DND-41 (cell line): Measurements from ENCODE around the gene GPC6.

ENCODE experiments used
- ATAC-seq: fragments of 200-7000 bp; cut with Tn5 transposase; 3 replicates; pipeline ENCODE4 v1.9.1; 2021; ENCODE audit warnings: low read depth; ENCODE audit not compliant: insufficient read depth
- DNase-seq: peaks from one replicate; pipeline ENCODE4 v3.0.0-alpha.2; 2020
- H2AFZ ChIP-seq: 2 replicates; pipeline ENCODE4 v1.6.0; 2012; ENCODE audit warnings: low read depth, low read length
- H3K27ac ChIP-seq: 2 replicates; pipeline ENCODE4 v1.5.1; 2012; ENCODE audit warnings: low read length, inconsistent platforms
- H3K27me3 ChIP-seq: fragments of 200-600 bp; sonication (generic); 2 replicates; pipeline ENCODE4 v1.6.0; 2012; ENCODE audit warnings: low read length, mild to moderate bottlenecking, inconsistent platforms; ENCODE audit not compliant: insufficient read depth, poor library complexity
- H3K36me3 ChIP-seq: 2 replicates; pipeline ENCODE4 v1.5.1; 2012; ENCODE audit warnings: low read length, inconsistent platforms; ENCODE audit not compliant: insufficient read depth
- H3K4me1 ChIP-seq: 2 replicates; pipeline ENCODE4 v1.5.1; 2012; ENCODE audit warnings: mild to moderate bottlenecking, low read length; ENCODE audit not compliant: insufficient read depth
- H3K4me2 ChIP-seq: 2 replicates; pipeline ENCODE4 v1.6.0; 2012; ENCODE audit warnings: mild to moderate bottlenecking, moderate library complexity, low read length, inconsistent platforms; ENCODE audit not compliant: insufficient read depth
- H3K4me3 ChIP-seq, 2 experiments: fragments of 200-600 bp in 1 of 2; shearing (Covaris generic) in 1 of 2; 2 replicates each; pipeline ENCODE4 v1.5.1; 2012 to 2016; ENCODE audit warnings: inconsistent platforms in 2 of 2, low read length in 2 of 2, mild to moderate bottlenecking in 2 of 2, low read depth in 1 of 2, moderate library complexity in 1 of 2
- H3K79me2 ChIP-seq: 2 replicates; pipeline ENCODE4 v1.6.0; 2012; ENCODE audit warnings: low read length, inconsistent platforms; ENCODE audit not compliant: insufficient read depth
- H3K9ac ChIP-seq: 2 replicates; pipeline ENCODE4 v1.6.0; 2012; ENCODE audit warnings: low read depth, mild to moderate bottlenecking, inconsistent platforms, low read length, moderate library complexity
- H3K9me3 ChIP-seq: 2 replicates; pipeline ENCODE4 v1.5.1; 2012; ENCODE audit warnings: low read length, moderate library complexity, mild to moderate bottlenecking, inconsistent platforms; ENCODE audit not compliant: insufficient read depth, severe bottlenecking
- H4K20me1 ChIP-seq: 2 replicates; pipeline ENCODE4 v1.6.0; 2012; ENCODE audit warnings: low read length; ENCODE audit not compliant: insufficient read depth
- EZH2 ChIP-seq: IDR thresholded peaks from 3 replicates; pipeline ENCODE4 v1.6.1; 2012; ENCODE audit warnings: borderline replicate concordance, low read depth, mild to moderate bottlenecking, moderate library complexity, low read length, inconsistent platforms; ENCODE audit not compliant: severe bottlenecking
- TF ChIP-seq, protein P1 (sequence below): IDR thresholded peaks from 2 replicates; pipeline ENCODE4 v1.5.1; 2012; ENCODE audit warnings: borderline replicate concordance, low read length, moderate library complexity, mild to moderate bottlenecking; ENCODE audit not compliant: poor library complexity, severe bottlenecking; ENCODE audit errors: extremely low read depth

GPC6 gene

DNA sequence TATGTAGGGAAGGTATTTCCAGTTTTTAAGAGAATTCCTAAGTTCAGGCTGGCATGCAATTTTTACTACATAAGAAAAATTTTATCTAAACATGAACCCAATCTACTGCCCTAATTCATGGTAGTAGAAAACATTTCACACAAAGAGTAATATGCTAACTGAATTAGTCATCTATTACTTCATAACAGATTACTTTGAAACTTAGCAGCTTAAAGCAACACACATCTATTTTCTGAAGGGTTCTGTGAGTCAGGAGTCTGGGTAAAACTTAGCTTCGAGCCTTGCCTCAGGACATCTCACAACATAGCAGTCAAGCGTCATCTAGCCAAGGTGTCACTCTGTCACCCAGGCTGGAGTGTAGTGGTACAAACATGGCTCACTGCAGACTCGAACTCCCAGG is 715.4 kb downstream of the GPC6 start:
- Histone ChIP-seq H4K20me1 (no peaks in the 10 kb centered on the region), H3K36me3 (no peaks in the 10 kb centered on the region), H3K27ac (no peak overlapping the region), H3K27me3 (no peaks in the 10 kb centered on the region), H3K79me2 (no peaks in the 10 kb centered on the region), H3K4me2 (no peak overlapping the region), H2AFZ (no peak overlapping the region), H3K9me3 (no peaks in the 10 kb centered on the region), H3K4me3 (no peak overlapping the region), H3K9ac (no peak overlapping the region), H3K4me1 (no peaks in the 10 kb centered on the region)
- TF ChIP-seq, protein P1, sequence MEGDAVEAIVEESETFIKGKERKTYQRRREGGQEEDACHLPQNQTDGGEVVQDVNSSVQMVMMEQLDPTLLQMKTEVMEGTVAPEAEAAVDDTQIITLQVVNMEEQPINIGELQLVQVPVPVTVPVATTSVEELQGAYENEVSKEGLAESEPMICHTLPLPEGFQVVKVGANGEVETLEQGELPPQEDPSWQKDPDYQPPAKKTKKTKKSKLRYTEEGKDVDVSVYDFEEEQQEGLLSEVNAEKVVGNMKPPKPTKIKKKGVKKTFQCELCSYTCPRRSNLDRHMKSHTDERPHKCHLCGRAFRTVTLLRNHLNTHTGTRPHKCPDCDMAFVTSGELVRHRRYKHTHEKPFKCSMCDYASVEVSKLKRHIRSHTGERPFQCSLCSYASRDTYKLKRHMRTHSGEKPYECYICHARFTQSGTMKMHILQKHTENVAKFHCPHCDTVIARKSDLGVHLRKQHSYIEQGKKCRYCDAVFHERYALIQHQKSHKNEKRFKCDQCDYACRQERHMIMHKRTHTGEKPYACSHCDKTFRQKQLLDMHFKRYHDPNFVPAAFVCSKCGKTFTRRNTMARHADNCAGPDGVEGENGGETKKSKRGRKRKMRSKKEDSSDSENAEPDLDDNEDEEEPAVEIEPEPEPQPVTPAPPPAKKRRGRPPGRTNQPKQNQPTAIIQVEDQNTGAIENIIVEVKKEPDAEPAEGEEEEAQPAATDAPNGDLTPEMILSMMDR = no peak
- TF ChIP-seq EZH2 = no peak
- no peak for DNase-seq
- ATAC-seq = no peak

DNA sequence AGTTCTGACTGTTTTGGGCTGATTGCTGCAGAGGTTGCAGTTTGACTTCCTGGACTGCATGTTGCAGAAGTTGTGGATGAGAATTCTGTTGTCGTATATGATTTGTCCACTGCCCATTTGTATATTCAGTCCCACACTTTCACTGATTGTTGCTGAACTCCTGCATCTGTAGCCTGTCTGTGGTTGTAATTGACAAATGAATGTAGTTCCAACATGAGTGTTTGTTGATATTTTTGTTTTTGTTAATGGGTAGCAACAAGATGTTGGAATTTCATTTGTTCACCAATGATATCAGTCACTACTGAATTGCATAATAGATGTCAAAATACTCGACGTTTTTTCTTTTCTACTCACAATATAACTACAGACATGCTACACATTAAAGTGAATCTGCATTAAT is 719.0 kb downstream of the GPC6 start:
- no peak overlapping the region for H3K27ac ChIP-seq
- no peak overlapping the region for H3K4me2 ChIP-seq

DNA sequence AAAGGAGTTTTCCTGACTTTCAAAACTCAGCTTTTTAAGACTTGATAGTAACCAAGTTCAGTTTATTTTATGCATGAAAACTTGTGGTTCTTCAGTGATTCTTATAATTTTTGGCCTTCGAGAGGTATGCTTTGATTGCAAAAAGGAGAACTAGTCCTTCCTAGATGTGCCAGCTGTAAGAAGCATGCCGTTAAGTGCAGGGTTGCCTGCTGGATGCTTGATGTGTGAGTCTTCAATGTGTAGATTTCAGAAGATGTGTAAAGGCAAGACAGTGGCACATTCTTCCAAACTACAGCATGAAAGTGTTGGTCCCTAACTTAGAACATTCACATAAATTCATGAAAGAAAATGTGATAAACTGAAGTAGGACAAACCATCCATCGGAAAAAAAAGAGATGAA is 720.4 kb downstream of the GPC6 start:
- Histone ChIP-seq H2AFZ (no peak overlapping the region), H3K9me3 (no peaks in the 10 kb centered on the region), H3K9ac (no peak overlapping the region), H4K20me1 (no peaks in the 10 kb centered on the region), H3K4me2 (no peak overlapping the region), H3K4me1 (no peaks in the 10 kb centered on the region), H3K4me3 (no peak overlapping the region), H3K27me3 (no peaks in the 10 kb centered on the region), H3K36me3 (no peaks in the 10 kb centered on the region), H3K79me2 (no peaks in the 10 kb centered on the region), H3K27ac (no peak overlapping the region)
- DNase-seq (no peak), ATAC-seq (no peak)
- TF ChIP-seq, protein P1 = no peak
- no peak for TF ChIP-seq EZH2

More for the DNA sequence above, 719.0 kb downstream of the GPC6 start:
- no peak for ATAC-seq
- H4K20me1 ChIP-seq = no peaks in the 10 kb centered on the region
- no peak overlapping the region for H2AFZ ChIP-seq
- H3K79me2 ChIP-seq = no peaks in the 10 kb centered on the region
- no peaks in the 10 kb centered on the region for H3K9me3 ChIP-seq
- H3K27me3 ChIP-seq = no peaks in the 10 kb centered on the region
- no peak overlapping the region for H3K9ac ChIP-seq
- no peak overlapping the region for H3K4me3 ChIP-seq
- no peaks in the 10 kb centered on the region for H3K4me1 ChIP-seq
- DNase-seq = no peak
- no peaks in the 10 kb centered on the region for H3K36me3 ChIP-seq
- TF ChIP-seq, protein P1 = no peak
- TF ChIP-seq EZH2 = no peak

DNA sequence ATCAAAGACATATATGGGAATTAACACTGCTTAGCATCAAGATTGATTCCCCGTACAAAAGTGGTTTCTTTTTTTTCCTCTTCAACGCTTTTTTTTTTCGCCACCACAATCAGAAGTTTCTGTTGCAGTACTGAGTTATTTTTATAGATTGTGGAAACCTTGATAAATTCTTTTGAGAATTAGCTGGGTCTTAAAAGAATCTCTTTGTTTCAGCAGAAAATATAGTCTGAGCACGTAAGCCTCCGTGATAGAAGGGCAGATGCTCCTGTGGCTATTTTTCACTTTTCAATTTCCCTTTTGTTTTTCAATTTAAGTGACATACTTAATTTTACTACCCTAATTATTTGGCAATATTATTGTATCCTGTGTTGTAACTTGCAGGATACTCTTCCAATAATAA is 721.0 kb downstream of the GPC6 start:
- TF ChIP-seq, protein P1 = no peak
- no peak for TF ChIP-seq EZH2
- no peaks in the 10 kb centered on the region for H3K4me1 ChIP-seq
- H3K4me3 ChIP-seq = no peak overlapping the region
- no peak overlapping the region for H3K9ac ChIP-seq
- no peak overlapping the region for H3K4me2 ChIP-seq
- no peaks in the 10 kb centered on the region for H3K36me3 ChIP-seq
- H3K79me2 ChIP-seq = no peaks in the 10 kb centered on the region
- ATAC-seq (no peak), DNase-seq (no peak)
- no peak overlapping the region for H2AFZ ChIP-seq
- no peaks in the 10 kb centered on the region for H4K20me1 ChIP-seq
- no peaks in the 10 kb centered on the region for H3K9me3 ChIP-seq
- no peaks in the 10 kb centered on the region for H3K27me3 ChIP-seq
- H3K27ac ChIP-seq = no peak overlapping the region
